ENCODE measurements around the gene DDX10. TPM values are rescaled to one million over a fixed set of nuclear protein-coding genes. Genes with fewer than 3 reads are reported as not detected.

The DDX10 gene
- total RNA-seq, 1 donor from 2014 or later = 18.3 TPM

GRCh38 chr11:108685419-108686130 is 20.7 kb downstream of the DDX10 start:
- ATAC-seq = no peak
- no peak for DNase-seq
- Histone ChIP-seq H3K9me3 (no peaks in the 10 kb centered on the region), H3K4me3 (no peak overlapping the region), H3K27ac (no peak overlapping the region), H3K4me1 (no peaks in the 10 kb centered on the region), H3K27me3 (no peaks in the 10 kb centered on the region), H3K36me3 (peaks cover 34% of the 10 kb centered on the region)
- intact Hi-C loops (cut with DNase I) = no loop called here
- TF ChIP-seq CTCF (IDR thresholded peaks at IDR 0.05) = no peak

GRCh38 chr11:108693852-108694251 is 29.0 kb downstream of the DDX10 start:
- ATAC-seq (no peak), DNase-seq (no peak)
- no peak overlapping the region for H3K4me3 ChIP-seq
- no peak overlapping the region for H3K27ac ChIP-seq
- TF ChIP-seq CTCF (IDR thresholded peaks at IDR 0.05) = no peak
- intact Hi-C loops (cut with DNase I) = no loop called here
- peaks cover 59% of the 10 kb centered on the region for H3K36me3 ChIP-seq
- H3K27me3 ChIP-seq = no peaks in the 10 kb centered on the region
- no peaks in the 10 kb centered on the region for H3K4me1 ChIP-seq
- no peaks in the 10 kb centered on the region for H3K9me3 ChIP-seq

- no peaks in the 10 kb centered on the region for H3K9me3 ChIP-seq
- no peak for TF ChIP-seq CTCF (IDR thresholded peaks at IDR 0.05)
- H3K4me1 ChIP-seq = no peaks in the 10 kb centered on the region
- intact Hi-C loops (cut with DNase I) = no loop called here
- no peak for ATAC-seq
- H3K4me3 ChIP-seq = no peak overlapping the region
- H3K36me3 ChIP-seq = peaks cover 60% of the 10 kb centered on the region
- no peak overlapping the region for H3K27ac ChIP-seq
- H3K27me3 ChIP-seq = no peaks in the 10 kb centered on the region
- DNase-seq = no peak
These were observed 30.0 kb downstream of the DDX10 start for GRCh38 chr11:108694846-108695245.

GRCh38 chr11:108697872-108698473 is 33.1 kb downstream of the DDX10 start:
- Histone ChIP-seq H3K27me3 (no peaks in the 10 kb centered on the region), H3K36me3 (peaks cover 32% of the 10 kb centered on the region), H3K27ac (no peak overlapping the region), H3K4me3 (no peak overlapping the region), H3K4me1 (no peaks in the 10 kb centered on the region), H3K9me3 (no peaks in the 10 kb centered on the region)
- ATAC-seq = peak; percentile 92
- TF ChIP-seq CTCF (IDR thresholded peaks at IDR 0.05) = peak; percentile 83
- intact Hi-C loops (cut with DNase I) = no loop called here
- DNase-seq = no peak

- no peak for TF ChIP-seq CTCF (IDR thresholded peaks at IDR 0.05)
- Histone ChIP-seq H3K36me3 (peaks cover 27% of the 10 kb centered on the region), H3K27ac (no peak overlapping the region), H3K4me1 (no peaks in the 10 kb centered on the region), H3K9me3 (no peaks in the 10 kb centered on the region), H3K27me3 (no peaks in the 10 kb centered on the region), H3K4me3 (no peak overlapping the region)
- intact Hi-C loops (cut with DNase I) = no loop called here
- ATAC-seq (peak; percentile 81), DNase-seq (no peak)
These were observed 34.2 kb downstream of the DDX10 start for GRCh38 chr11:108698844-108699642.

All from upper lobe of right lung (tissue), 1 donor.